ENCODE measurements around the gene PCDH9.

- TF ChIP-seq RELB (IDR thresholded peaks at IDR 0.05; ENCODE audit: low read depth) (no peak), SUPT20H (IDR thresholded peaks at IDR 0.05; ENCODE audit: borderline replicate concordance, control insufficient read depth, low read depth, low read length) (no peak), CTCF (IDR thresholded peaks at IDR 0.05 in 2 of 3, conservative IDR thresholded peaks at IDR 0.05 in 1 of 3; ENCODE audit: control insufficient read depth in 2 of 3, extremely low read depth in 1 of 3, insufficient read depth in 1 of 3, low read depth in 3 of 3, low read length in 3 of 3) (no peak), TAF1 (IDR thresholded peaks at IDR 0.05; ENCODE audit: borderline replicate concordance, low read depth, low read length) (no peak), CREM (IDR thresholded peaks at IDR 0.05; ENCODE audit: low read depth) (no peak), ZBED1 (IDR thresholded peaks at IDR 0.05; ENCODE audit: borderline replicate concordance) (no peak)
These were observed 1.2 kb downstream of the PCDH9 start for GRCh38 chr13:67228916-67229315.
